Stimulated activated CD8-positive, alpha-beta memory T cell treated with anti-CD3 and anti-CD28 coated beads, Interleukin-15, amount 100 ng/mL, for 4 hours (primary cell): ENCODE measurements around the gene SDCCAG8.

Experiments used
- DNase-seq, 2 donors: peaks; one replicate each; pipeline ENCODE4 v3.0.0-alpha.2; 2020; ENCODE audit warnings: low read depth in 2 of 2

The SDCCAG8 gene

GRCh38 chr1:243254233-243254926 lies 1.5 kb upstream of the SDCCAG8 start:
- DNase-seq, result peak in 1 of 2 donors; percentile 37

DNA sequence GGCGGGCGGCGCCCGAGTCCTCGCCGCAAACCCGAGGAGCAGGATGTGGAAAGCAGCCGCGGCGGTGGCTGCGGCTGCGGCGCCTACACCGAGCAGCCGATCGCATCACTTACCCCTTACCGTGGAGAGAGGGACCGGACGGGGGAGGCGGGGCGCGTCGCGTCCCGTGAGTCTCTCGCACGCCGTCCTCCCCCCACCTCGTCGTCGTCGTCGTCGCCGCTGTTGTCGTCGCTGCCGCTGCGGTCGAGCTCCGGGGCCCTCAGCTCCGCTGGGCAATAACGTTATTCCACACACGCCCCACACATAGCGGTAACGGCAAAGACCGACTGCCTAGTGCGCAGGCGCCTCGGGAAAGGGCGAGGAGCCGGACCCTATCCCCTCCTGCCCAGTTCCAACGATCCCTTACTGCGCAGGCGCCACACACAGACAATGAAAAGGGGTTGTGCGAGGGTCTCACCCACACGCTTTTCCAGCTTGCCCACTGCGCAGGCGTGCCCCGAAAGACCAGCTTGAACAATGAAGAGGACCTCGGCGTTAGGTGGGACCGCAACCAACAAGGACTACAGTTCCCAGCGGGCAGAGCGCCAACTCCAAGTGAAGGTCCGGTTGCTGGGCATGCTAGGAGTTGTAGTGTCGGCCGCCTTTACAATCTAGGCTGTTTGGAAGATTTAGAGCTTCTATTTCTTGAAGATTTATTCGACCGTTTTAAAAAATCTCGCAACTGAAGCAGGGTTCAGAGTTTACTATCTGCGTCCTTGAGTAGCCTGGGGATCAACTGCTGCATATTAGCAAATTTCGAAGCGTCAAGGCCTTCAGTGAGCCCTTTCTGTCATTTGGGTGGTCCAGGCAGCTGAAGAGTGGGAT lies 682 bp upstream of the SDCCAG8 start, which contains the start of gene CEP170:
Gene CEP170, minus strand, starts transcription at position 355 of the 864 bp plus-strand sequence. CDS start 30,001 bp downstream, outside the sequence.
- DNase-seq, result peak; percentile 76 to 82

DNA sequence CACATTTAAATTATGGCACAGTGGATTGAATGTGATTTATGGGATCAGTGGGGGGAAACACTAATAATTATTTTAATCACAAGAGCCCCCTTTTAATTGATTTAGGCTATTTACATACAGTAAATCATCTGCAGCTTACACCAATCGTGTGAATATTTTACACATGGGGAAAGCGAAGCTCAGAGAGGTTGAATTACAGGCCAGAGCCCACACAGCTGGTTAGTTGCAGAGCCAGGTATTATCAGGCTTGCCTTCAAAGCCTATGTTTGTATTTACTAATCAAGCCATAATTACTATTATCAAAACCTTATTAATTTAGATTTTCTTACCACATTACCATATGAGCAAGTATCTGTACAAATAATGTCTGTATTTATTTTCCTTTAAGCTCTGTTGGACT lies 749 bp downstream of the SDCCAG8 start:
- DNase-seq, result no peak

- no peak for DNase-seq
Measured at GRCh38 chr1:243257189-243257588, 1.3 kb downstream of the SDCCAG8 start.

- DNase-seq, result no peak
Measured at GRCh38 chr1:243258731-243259130, 2.9 kb downstream of the SDCCAG8 start.

DNA sequence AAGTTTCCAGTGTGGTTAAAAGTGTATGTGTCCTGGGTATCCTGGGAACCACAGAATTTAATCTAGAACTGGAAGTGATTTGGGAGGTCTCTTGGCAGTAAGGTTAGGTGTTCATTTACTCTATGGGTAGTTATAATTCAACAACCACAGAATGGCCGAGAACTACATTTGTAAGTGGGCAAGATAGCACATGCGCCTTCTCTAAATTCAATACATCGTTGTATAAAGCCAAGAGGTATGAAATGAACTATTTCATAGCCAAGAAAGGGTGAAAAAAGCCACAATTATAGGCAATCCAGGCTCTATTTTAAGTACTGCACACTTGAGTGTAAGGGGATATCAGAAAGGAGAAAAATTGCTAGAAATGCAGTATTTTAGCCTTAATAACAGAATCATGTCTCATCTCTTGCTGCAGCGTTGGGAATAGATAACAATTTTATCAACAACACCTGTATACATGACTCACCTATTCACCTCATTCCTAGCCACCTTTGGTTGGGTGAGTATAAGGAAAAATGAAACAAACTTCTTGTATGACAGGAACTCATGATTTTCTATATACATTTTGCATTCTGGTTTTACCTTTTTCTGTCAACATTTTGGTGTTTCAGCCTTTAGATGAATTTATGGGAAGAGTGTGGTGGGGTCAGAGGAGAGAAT lies 4.5 kb downstream of the SDCCAG8 start:
- no peak for DNase-seq

GRCh38 chr1:243261390-243261789 lies 5.5 kb downstream of the SDCCAG8 start:
- no peak for DNase-seq

DNA sequence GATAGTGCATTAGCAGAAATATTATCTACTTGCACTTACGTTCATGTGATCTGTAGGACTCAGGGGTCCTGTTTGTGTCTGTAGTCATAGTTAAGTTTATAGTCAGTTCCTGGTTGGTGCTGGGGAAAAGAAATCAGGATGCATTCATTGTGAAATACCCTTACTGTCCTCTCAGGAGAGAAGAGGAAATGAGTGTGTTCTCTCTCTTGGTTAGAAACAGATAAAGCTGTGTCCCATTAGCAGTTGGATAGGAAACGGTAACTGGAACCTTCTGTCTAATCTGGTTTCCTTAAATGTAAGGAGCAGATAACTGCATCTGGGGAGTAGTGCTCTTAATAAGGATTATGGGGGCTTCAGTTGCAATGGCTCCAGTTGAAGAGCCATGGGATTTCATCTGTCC lies 8.9 kb downstream of the SDCCAG8 start:
- DNase-seq, result no peak

- no peak for DNase-seq
Measured at GRCh38 chr1:243266231-243266630, 10.4 kb downstream of the SDCCAG8 start.

DNA sequence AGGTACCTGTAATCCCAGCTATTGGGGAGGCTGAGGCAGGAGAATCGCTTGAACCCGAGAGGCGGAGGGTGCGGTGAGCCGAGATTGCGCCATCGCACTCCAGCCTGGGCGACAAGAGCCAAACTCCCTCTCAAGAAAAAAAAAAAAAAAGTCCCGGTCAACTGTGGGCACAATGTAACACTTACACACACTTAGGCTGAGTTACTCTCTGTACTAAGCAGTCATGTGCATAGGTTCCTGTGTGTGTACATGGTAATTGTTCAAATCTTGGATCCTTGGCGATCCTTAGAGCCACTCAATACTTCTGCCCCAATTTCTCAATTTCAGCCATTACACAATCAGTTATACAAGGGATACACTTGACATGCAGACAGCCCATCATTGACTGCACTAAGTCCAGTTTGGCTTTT lies 11.6 kb downstream of the SDCCAG8 start:
- DNase-seq, result no peak

DNA sequence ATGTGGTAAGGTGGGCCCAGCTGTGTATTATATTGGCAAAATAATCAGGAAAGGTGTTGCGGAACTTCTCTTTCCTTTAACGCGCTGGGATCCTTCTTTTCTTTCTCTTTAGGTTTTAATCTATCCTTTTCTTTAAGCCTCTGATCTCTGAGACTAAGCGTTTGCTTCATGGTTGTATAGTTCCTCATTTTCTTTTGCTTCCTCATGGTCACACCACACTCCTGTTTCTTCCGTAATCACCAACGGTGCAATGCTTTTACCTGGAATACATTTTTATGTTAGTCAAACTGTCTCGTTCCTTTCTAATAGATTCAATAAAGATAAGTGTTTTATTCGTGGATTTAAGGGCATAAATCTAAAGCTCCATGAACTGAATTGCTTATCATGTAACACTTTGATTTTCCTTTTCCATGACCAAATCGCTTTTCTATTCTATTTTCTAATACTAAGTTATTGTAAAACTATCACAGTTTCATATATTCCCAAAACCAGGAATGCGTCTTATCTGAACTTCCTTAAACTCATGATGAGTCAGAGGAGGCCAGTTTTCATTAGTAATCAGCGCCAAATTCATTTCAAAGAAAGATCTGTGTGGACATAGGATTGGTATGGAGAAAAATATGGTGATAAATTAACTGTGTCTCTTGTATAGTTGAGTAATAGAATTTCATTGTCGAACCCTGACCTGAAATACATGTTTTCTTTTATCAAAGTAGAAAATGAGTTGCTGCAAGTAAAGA lies 12.2 kb downstream of the SDCCAG8 start:
- DNase-seq, result no peak

DNA sequence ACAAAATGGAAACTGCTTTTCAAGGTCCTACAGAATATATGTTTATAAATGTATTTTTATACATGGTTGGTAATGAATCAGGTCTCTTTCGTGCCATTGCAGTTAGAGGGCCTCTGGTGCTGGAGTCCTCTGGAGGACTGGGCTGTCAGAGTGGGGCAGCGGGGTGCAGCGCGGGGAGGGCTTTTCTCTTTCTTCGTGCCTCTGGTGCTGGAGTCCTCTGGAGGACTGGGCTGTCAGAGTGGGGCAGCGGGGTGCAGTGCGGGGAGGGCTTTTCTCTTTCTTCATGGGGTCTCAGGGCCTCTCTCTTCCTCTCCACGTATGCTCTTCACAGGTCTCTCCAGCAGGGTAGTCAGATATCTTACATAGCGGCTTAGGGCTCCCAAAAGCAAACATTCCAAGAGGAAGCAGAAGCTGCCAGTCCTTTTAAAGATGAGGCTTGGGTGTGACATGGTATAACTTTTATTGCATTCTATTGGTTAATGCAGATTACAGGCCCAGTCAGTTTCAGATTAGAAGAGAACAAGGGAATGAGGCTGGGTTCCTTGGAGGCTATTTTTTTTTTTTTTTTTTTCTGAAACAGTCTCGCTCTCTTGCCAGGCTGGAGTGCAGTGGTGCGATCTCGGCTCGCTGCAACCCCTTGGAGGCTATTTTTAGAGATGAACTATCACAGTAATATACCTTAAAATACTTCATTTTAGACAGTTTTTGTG lies 13.1 kb downstream of the SDCCAG8 start:
- DNase-seq, result no peak

GRCh38 chr1:243269461-243269801 lies 13.6 kb downstream of the SDCCAG8 start:
- DNase-seq, result no peak

DNA sequence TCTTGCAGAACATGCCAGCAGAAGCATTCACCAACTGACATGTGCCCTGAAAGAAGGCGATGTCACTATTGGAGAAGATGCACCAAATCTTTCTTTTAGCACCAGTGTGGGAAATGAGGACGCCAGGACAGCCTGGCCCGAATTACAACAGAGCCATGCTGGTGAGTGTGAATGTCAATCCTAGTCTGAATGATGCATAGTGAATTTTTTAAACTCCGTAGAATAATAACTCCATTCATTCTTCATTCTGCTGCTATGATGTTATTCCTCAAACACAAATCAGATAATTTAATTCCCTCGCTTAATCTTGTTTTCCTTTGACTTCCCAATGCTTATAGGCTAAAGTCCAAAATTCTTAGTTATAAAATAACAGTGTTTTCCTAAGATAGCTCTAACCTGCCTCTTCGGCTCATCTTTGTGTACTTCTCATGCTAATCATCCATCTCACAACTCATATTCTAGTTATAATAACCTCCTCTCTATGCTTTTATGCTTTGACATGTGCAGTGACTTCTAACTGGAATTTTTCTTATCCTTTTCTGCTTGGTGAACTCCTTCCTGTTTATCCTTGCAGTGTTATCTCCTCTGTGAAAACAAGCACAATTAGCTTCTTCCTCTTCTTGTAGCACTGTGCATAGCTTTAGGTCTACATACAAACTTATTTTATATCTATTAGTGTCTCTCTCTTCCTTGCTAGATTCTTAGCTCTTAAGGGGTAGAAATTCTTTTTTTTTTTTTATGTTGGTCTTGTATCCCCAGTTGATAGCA lies 14.4 kb downstream of the SDCCAG8 start:
- DNase-seq, result no peak

DNA sequence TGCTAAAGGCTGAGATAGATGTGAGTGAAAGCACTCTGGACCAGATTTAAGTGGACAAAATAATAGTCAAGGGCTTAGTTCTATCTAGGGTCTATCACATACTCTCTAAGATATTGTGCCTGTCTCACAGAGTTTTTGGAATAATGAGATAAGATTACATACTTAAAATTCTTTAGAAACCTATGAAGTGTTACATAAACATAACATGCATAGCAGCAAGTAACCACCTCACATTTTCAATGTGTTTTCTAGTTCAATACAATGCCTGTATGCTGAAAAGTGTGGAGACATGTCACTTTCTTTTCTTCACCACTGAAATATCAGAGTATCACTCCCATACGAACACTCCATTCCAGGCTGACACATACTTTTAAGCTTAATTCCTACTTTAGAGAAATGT lies 16.2 kb downstream of the SDCCAG8 start:
- DNase-seq, result no peak

GRCh38 chr1:243272401-243272800 lies 16.6 kb downstream of the SDCCAG8 start:
- DNase-seq, result no peak

- no peak for DNase-seq
Measured at GRCh38 chr1:243273506-243273905, 17.7 kb downstream of the SDCCAG8 start.

- DNase-seq, result no peak
Measured at GRCh38 chr1:243273945-243274344, 18.1 kb downstream of the SDCCAG8 start.

DNA sequence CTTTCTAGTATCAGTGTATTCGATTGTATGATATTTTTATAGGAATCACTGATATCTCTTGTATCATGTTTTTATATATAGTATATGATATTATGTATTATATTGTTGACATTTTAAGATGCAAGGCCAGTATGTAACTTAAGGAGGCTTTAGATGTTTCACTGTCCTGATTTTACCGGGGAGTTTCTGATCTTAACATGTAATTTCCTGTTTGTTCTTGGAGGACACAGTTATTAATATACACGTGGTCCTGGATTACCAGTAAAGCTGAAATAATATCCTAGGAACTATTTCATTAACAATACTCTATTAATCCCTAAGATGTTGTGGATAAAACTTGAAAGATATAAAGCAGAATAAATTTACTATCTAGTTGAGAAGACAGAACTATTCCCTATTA lies 19.5 kb downstream of the SDCCAG8 start:
- no peak for DNase-seq

GRCh38 chr1:243280571-243281129 lies 24.8 kb downstream of the SDCCAG8 start:
- no peak for DNase-seq
